Hepatocyte (in vitro differentiated cells): Measurements from ENCODE around the gene ERBB4. TPM values are rescaled to one million over a fixed set of nuclear protein-coding genes. Genes with fewer than 3 reads are reported as not detected.

Experiments used
- DNase-seq: peaks from one replicate; pipeline ENCODE4 v3.0.0-alpha.2; 2016; ENCODE audit warnings: low spot score
- H2AFZ ChIP-seq: fragments of 200-600 bp; sonication (generic); 2 replicates; pipeline ENCODE4 v1.6.0; 2016; ENCODE audit warnings: antibody characterized with exemption, mild to moderate bottlenecking
- H3K27ac ChIP-seq: fragments of 200-600 bp; sonication (generic); 2 replicates; pipeline ENCODE4 v1.5.1; 2016; ENCODE audit warnings: mild to moderate bottlenecking
- H3K27me3 ChIP-seq: fragments of 200-600 bp; sonication (generic); 2 replicates; pipeline ENCODE4 v1.6.1; 2016
- H3K36me3 ChIP-seq: fragments of 200-600 bp; sonication (generic); replicated peaks from 2 replicates; pipeline ENCODE4 v1.5.1; 2016; ENCODE audit warnings: low read depth; ENCODE audit not compliant: insufficient read depth
- H3K4me1 ChIP-seq: fragments of 200-600 bp; sonication (generic); 2 replicates; pipeline ENCODE4 v1.5.1; 2016; ENCODE audit warnings: mild to moderate bottlenecking, moderate library complexity; ENCODE audit not compliant: insufficient read depth
- H3K4me2 ChIP-seq: fragments of 200-600 bp; sonication (generic); 2 replicates; pipeline ENCODE4 v1.6.0; 2016
- H3K4me3 ChIP-seq: fragments of 200-600 bp; sonication (generic); 2 replicates; pipeline ENCODE4 v1.5.1; 2016; ENCODE audit warnings: mild to moderate bottlenecking
- H3K79me2 ChIP-seq: fragments of 200-600 bp; sonication (generic); 2 replicates; pipeline ENCODE4 v1.6.0; 2017; ENCODE audit warnings: mild to moderate bottlenecking
- H3K9me2 ChIP-seq: fragments of 200-600 bp; sonication (generic); replicated peaks from 2 replicates; pipeline ENCODE4 v1.6.0; 2017; ENCODE audit warnings: mild to moderate bottlenecking; ENCODE audit not compliant: insufficient read depth
- H3K9me3 ChIP-seq: fragments of 200-600 bp; sonication (generic); 2 replicates; pipeline ENCODE4 v1.5.1; 2016; ENCODE audit warnings: low read depth, mild to moderate bottlenecking
- H4K20me1 ChIP-seq: fragments of 200-600 bp; sonication (generic); 2 replicates; pipeline ENCODE4 v1.6.0; 2016; ENCODE audit warnings: mild to moderate bottlenecking; ENCODE audit not compliant: insufficient read depth, poor library complexity, severe bottlenecking
- EZH2 ChIP-seq: fragments of 200-600 bp; sonication (generic); IDR thresholded peaks from 2 replicates; pipeline ENCODE4 v1.6.1; 2016; ENCODE audit warnings: antibody characterized with exemption, mild to moderate bottlenecking, borderline replicate concordance
- EZH2phosphoT487 ChIP-seq: fragments of 200-600 bp; sonication (generic); IDR thresholded peaks from one replicate; pipeline ENCODE4 v1.6.1; 2018; ENCODE audit warnings: antibody characterized with exemption, mild to moderate bottlenecking, low read depth, moderate library complexity; ENCODE audit not compliant: unreplicated experiment, severe bottlenecking
- WGBS: methylation state at CpG from one replicate; pipeline ENCODE4 v1.1.6; 2016; ENCODE audit warnings: low lambda C conversion rate; ENCODE audit errors: missing lambda C conversion rate; 5-methylcytosine and 5-hydroxymethylcytosine counted together
- polyA plus RNA-seq: library from polyadenylated mRNA; unstranded; fragments of >200 nt; fragmentation: Nextera tagmentation; extraction: Ambion mirVana; gene quantifications from 2 replicates; pipeline ENCODE4 v1.2.1, GENCODE V29; 2016
- total RNA-seq: library from RNA; depleted of rRNA; stranded (reverse); fragments of >200 nt; gene quantifications from 2 replicates; pipeline ENCODE4 v1.2.3, GENCODE V29; 2014
- TF ChIP-seq, protein P1 (sequence below): fragments of 200-600 bp; sonication (generic); IDR thresholded peaks from 2 replicates; pipeline ENCODE4 v1.5.1; 2016; ENCODE audit warnings: antibody characterized with exemption, mild to moderate bottlenecking; ENCODE audit not compliant: poor library complexity

Gene ERBB4
- total and polyA plus RNA-seq, 2 experiments from 2014 or later, result 3.4 to 3.9 TPM

DNA sequence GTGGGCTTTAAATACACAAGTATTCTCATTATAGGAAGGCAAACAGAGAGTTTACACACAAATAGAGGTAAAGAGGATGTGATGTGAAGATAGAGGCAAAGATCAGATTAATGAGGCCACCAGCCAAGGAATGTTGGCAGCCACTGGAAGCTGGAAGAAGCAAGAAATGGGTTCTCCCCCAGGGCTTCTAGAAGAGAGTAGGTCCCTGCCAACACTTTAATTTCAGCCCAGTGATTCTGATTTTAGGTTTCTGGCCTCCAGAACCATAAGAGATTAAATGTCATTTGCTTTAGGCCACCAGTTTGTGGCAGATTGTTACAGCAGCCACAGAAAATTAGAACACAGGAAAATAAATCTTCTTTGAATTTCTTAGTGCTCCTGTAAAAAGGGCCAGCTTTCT is 1065.5 kb downstream of the ERBB4 start:
- Histone ChIP-seq H3K9me3 (no peaks in the 10 kb centered on the region), H3K36me3 (no peaks in the 10 kb centered on the region)
- TF ChIP-seq EZH2phosphoT487, result no peak
- TF ChIP-seq EZH2, result no peak
- TF ChIP-seq, protein P1, sequence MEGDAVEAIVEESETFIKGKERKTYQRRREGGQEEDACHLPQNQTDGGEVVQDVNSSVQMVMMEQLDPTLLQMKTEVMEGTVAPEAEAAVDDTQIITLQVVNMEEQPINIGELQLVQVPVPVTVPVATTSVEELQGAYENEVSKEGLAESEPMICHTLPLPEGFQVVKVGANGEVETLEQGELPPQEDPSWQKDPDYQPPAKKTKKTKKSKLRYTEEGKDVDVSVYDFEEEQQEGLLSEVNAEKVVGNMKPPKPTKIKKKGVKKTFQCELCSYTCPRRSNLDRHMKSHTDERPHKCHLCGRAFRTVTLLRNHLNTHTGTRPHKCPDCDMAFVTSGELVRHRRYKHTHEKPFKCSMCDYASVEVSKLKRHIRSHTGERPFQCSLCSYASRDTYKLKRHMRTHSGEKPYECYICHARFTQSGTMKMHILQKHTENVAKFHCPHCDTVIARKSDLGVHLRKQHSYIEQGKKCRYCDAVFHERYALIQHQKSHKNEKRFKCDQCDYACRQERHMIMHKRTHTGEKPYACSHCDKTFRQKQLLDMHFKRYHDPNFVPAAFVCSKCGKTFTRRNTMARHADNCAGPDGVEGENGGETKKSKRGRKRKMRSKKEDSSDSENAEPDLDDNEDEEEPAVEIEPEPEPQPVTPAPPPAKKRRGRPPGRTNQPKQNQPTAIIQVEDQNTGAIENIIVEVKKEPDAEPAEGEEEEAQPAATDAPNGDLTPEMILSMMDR, result no peak

DNA sequence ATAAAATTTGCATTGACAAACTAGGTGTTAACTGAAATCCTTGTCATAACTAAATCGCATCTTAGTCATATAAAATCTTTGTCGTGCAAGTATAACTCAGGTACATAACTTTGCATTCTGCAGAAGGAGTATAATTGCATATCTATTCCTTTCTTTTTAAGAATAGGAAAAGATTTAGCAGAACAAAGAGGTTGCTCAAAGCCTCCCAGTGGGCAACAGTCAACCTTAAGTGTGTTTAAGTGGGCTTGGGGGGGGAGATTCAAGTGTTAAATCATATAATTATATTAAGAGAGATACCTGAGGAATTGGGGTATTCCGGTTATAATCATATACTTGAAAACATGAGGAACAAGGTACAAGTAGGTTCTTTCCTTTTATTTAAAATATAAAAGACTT is 1068.9 kb downstream of the ERBB4 start:
- TF ChIP-seq EZH2, result no peak
- no peak for TF ChIP-seq EZH2phosphoT487
- TF ChIP-seq, protein P1, result no peak
- H3K36me3 ChIP-seq, result no peaks in the 10 kb centered on the region
- no peak overlapping the region for H3K4me2 ChIP-seq
- no peak overlapping the region for H3K27ac ChIP-seq
- no peaks in the 10 kb centered on the region for H3K9me2 ChIP-seq
- DNase-seq, result no peak
- no peaks in the 10 kb centered on the region for H3K27me3 ChIP-seq
- WGBS, result 63% methylated on average over 3 of the region's 3 CpGs
- H4K20me1 ChIP-seq, result no peaks in the 10 kb centered on the region
- H3K79me2 ChIP-seq, result no peaks in the 10 kb centered on the region
- no peak overlapping the region for H3K4me3 ChIP-seq
- no peaks in the 10 kb centered on the region for H3K9me3 ChIP-seq
- H2AFZ ChIP-seq, result no peak overlapping the region
- H3K4me1 ChIP-seq, result peaks cover 10% of the 10 kb centered on the region

More for the DNA sequence above, 1065.5 kb downstream of the ERBB4 start:
- Histone ChIP-seq H3K9me2 (no peaks in the 10 kb centered on the region), H3K27me3 (no peaks in the 10 kb centered on the region), H3K4me2 (no peak overlapping the region), H4K20me1 (no peaks in the 10 kb centered on the region), H3K4me3 (no peak overlapping the region), H3K79me2 (no peaks in the 10 kb centered on the region), H2AFZ (no peak overlapping the region), H3K4me1 (peaks cover 10% of the 10 kb centered on the region), H3K27ac (no peak overlapping the region)
- DNase-seq, result no peak

DNA sequence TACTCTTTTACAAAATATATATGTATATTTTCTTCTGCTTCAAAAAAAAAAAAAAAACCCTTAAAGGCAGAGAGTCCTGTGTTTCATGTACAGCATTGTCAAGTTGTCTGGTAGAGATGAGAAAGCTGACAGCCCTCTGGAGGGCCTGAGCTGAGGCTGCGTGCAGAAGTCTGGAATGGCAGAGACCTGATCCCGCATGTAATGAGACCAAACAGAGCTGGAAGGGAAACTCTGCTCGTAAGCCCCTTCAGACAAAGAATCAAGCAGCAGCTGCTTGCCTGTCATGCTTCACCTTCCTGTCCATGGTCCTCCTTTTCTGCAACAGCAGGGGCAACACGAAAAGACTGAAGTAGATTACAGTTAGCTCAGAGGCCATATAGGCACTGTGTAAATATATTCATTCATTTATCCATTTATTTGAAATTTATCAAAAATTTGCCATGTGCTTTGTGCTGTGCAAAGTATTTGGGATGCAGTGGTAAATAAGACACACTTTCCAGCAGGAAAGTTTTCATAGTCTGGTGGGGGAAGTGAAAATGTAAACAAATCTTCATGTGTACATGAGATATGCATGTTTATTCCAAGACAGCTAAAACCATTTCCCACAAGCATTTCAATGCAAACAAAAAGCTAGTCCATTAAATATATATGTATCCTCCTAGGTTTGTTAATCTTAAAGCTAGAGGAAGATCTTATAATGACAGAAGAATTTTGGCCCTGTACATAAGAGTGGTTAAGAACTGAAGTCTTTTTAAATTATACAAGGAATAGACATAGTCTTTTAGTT is 1069.5 kb downstream of the ERBB4 start:
- Histone ChIP-seq H3K9me3 (no peaks in the 10 kb centered on the region), H3K27me3 (no peaks in the 10 kb centered on the region), H4K20me1 (no peaks in the 10 kb centered on the region), H3K27ac (no peak overlapping the region), H3K4me1 (peaks cover 10% of the 10 kb centered on the region), H3K4me2 (no peak overlapping the region), H3K36me3 (no peaks in the 10 kb centered on the region), H3K79me2 (no peaks in the 10 kb centered on the region), H3K9me2 (no peaks in the 10 kb centered on the region), H2AFZ (no peak overlapping the region), H3K4me3 (no peak overlapping the region)
- peak; percentile 9 for DNase-seq
- TF ChIP-seq EZH2phosphoT487 (no peak), EZH2 (no peak)
- TF ChIP-seq, protein P1, result no peak
- WGBS, result 35% methylated on average over 4 of the region's 4 CpGs
